Measurements from ENCODE around the gene VPS33B.
"Not testable (repeated sequence)": the region's sequence is repeated elsewhere in the genome, so short reads cannot be mapped to it uniquely, and the experiment has no call there.

The VPS33B gene

DNA sequence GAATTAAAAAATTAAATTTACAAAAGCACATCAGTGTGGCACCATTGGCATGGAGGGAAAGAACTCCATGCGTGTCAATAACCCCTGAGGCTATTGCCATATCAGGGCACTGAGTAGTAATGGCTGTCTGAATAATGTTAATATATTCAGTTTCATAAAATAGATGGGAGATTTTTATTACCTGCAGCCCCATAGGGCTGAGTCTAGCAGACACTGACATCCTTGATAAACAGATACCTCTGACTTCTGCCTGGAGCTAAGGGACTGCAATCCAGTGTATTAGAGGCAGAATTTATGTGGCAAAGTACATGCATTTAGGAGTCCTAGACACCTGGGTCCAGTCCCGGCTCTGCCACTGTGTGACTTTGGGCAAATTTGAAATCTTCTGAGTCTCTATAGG is 38.8 kb upstream of the VPS33B start:
- no peak for DNase-seq (ENCODE audit: low read depth, low spot score)

GRCh38 chr15:91055548-91056331 is 33.3 kb upstream of the VPS33B start:
- Histone ChIP-seq H3K4me3 (peak overlapping the region; percentile 36; the same call in 1 of the 2 replicates), H3K9ac (ENCODE audit: insufficient read length) (no peak overlapping the region), H3K27ac (no peak overlapping the region), H3K36me3 (ENCODE audit: insufficient read depth, low read length) (no peaks in the 10 kb centered on the region), H3K9me3 (ENCODE audit: low read depth, low read length) (no peaks in the 10 kb centered on the region)
- TF ChIP-seq FOXP2 (optimal IDR thresholded peaks at IDR 0.05; ENCODE audit: control extremely low read depth, extremely low read length, insufficient read depth) = no peak
- no peak for TF ChIP-seq EZH2 (IDR thresholded peaks at IDR 0.05)
- no peak for TF ChIP-seq POLR2AphosphoS5 (IDR thresholded peaks at IDR 0.05; ENCODE audit: borderline replicate concordance, low read depth, low read length)
- DNase-seq (ENCODE audit: low read depth, low spot score) = no peak

More for the DNA sequence above, 38.8 kb upstream of the VPS33B start:
- Histone ChIP-seq H3K9me3 (ENCODE audit: low read depth, low read length) (no peaks in the 10 kb centered on the region), H3K27ac (no peak overlapping the region), H3K36me3 (ENCODE audit: insufficient read depth, low read length) (no peaks in the 10 kb centered on the region), H3K4me3 (no peak overlapping the region), H3K9ac (ENCODE audit: insufficient read length) (no peak overlapping the region)
- TF ChIP-seq POLR2AphosphoS5 (IDR thresholded peaks at IDR 0.05; ENCODE audit: borderline replicate concordance, low read depth, low read length) = no peak
- no peak for TF ChIP-seq EZH2 (IDR thresholded peaks at IDR 0.05)
- no peak for TF ChIP-seq FOXP2 (optimal IDR thresholded peaks at IDR 0.05; ENCODE audit: control extremely low read depth, extremely low read length, insufficient read depth)

GRCh38 chr15:91054816-91055215 is 32.4 kb upstream of the VPS33B start:
- Histone ChIP-seq H3K9ac (ENCODE audit: insufficient read length) (no peak overlapping the region), H3K9me3 (ENCODE audit: low read depth, low read length) (no peaks in the 10 kb centered on the region), H3K4me3 (no peak overlapping the region), H3K27ac (no peak overlapping the region), H3K36me3 (ENCODE audit: insufficient read depth, low read length) (no peaks in the 10 kb centered on the region)
- no peak for DNase-seq (ENCODE audit: low read depth, low spot score)
- no peak for TF ChIP-seq EZH2 (IDR thresholded peaks at IDR 0.05)
- TF ChIP-seq FOXP2 (optimal IDR thresholded peaks at IDR 0.05; ENCODE audit: control extremely low read depth, extremely low read length, insufficient read depth) = no peak
- no peak for TF ChIP-seq POLR2AphosphoS5 (IDR thresholded peaks at IDR 0.05; ENCODE audit: borderline replicate concordance, low read depth, low read length)

DNA sequence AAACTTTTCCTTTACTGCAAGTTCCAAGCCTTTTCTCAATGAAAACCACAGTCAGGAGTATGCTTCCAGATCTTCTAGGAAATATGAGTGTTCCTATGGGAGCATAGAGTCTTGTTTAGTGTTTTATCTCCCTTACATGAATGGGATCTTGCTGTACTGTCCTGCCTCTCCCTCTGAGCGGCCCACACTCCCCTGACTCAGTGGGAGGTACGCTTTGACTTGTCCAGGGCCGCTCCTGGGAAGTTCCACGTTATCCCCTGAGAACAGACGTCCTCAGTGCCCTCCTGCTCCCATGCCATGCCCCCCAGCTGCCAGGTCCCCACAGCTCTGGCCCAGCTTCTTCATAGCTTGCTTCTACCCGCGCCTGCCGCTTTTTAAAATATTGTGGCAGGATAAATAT is 28.9 kb upstream of the VPS33B start:
- no peak overlapping the region for H3K4me3 ChIP-seq
- no peaks in the 10 kb centered on the region for H3K36me3 ChIP-seq (ENCODE audit: insufficient read depth, low read length)
- DNase-seq (ENCODE audit: low read depth, low spot score) = no peak
- H3K27ac ChIP-seq = no peak overlapping the region
- H3K9me3 ChIP-seq (ENCODE audit: low read depth, low read length) = no peaks in the 10 kb centered on the region
- TF ChIP-seq EZH2 (IDR thresholded peaks at IDR 0.05) = no peak
- TF ChIP-seq FOXP2 (optimal IDR thresholded peaks at IDR 0.05; ENCODE audit: control extremely low read depth, extremely low read length, insufficient read depth) = no peak
- no peak for TF ChIP-seq POLR2AphosphoS5 (IDR thresholded peaks at IDR 0.05; ENCODE audit: borderline replicate concordance, low read depth, low read length)
- H3K9ac ChIP-seq (ENCODE audit: insufficient read length) = no peak overlapping the region

GRCh38 chr15:91050128-91050455 is 27.7 kb upstream of the VPS33B start:
- no peak overlapping the region for H3K4me3 ChIP-seq
- H3K9me3 ChIP-seq (ENCODE audit: low read depth, low read length) = no peaks in the 10 kb centered on the region
- no peak for TF ChIP-seq EZH2 (IDR thresholded peaks at IDR 0.05)
- TF ChIP-seq POLR2AphosphoS5 (IDR thresholded peaks at IDR 0.05; ENCODE audit: borderline replicate concordance, low read depth, low read length) = no peak
- no peak for TF ChIP-seq FOXP2 (optimal IDR thresholded peaks at IDR 0.05; ENCODE audit: control extremely low read depth, extremely low read length, insufficient read depth)
- no peak overlapping the region for H3K27ac ChIP-seq
- no peak for DNase-seq (ENCODE audit: low read depth, low spot score)
- no peaks in the 10 kb centered on the region for H3K36me3 ChIP-seq (ENCODE audit: insufficient read depth, low read length)
- H3K9ac ChIP-seq (ENCODE audit: insufficient read length) = no peak overlapping the region

GRCh38 chr15:91049378-91050127 is 27.2 kb upstream of the VPS33B start:
- no peak overlapping the region for H3K9ac ChIP-seq (ENCODE audit: insufficient read length)

GRCh38 chr15:91047545-91048199 is 25.3 kb upstream of the VPS33B start:
- DNase-seq (ENCODE audit: low read depth, low spot score) = no peak
- H3K9ac ChIP-seq (ENCODE audit: insufficient read length) = no peak overlapping the region
- TF ChIP-seq POLR2AphosphoS5 (IDR thresholded peaks at IDR 0.05; ENCODE audit: borderline replicate concordance, low read depth, low read length) (no peak), FOXP2 (optimal IDR thresholded peaks at IDR 0.05; ENCODE audit: control extremely low read depth, extremely low read length, insufficient read depth) (no peak), EZH2 (IDR thresholded peaks at IDR 0.05) (no peak)
- peak overlapping the region; percentile 67; the same call in 1 of the 2 replicates for H3K27ac ChIP-seq
- no peaks in the 10 kb centered on the region for H3K36me3 ChIP-seq (ENCODE audit: insufficient read depth, low read length)
- peak overlapping the region; percentile 33; the same call in 1 of the 2 replicates for H3K4me3 ChIP-seq
- no peaks in the 10 kb centered on the region for H3K9me3 ChIP-seq (ENCODE audit: low read depth, low read length)

More at GRCh38 chr15:91049378-91050127, 27.2 kb upstream of the VPS33B start:
- Histone ChIP-seq H3K27ac (no peak overlapping the region), H3K4me3 (no peak overlapping the region), H3K36me3 (ENCODE audit: insufficient read depth, low read length) (no peaks in the 10 kb centered on the region), H3K9me3 (ENCODE audit: low read depth, low read length) (no peaks in the 10 kb centered on the region)
- DNase-seq (ENCODE audit: low read depth, low spot score) = no peak
- TF ChIP-seq EZH2 (IDR thresholded peaks at IDR 0.05) (no peak), FOXP2 (optimal IDR thresholded peaks at IDR 0.05; ENCODE audit: control extremely low read depth, extremely low read length, insufficient read depth) (no peak), POLR2AphosphoS5 (IDR thresholded peaks at IDR 0.05; ENCODE audit: borderline replicate concordance, low read depth, low read length) (no peak)

- not testable (repeated sequence) for DNase-seq (ENCODE audit: low read depth, low spot score); H3K27ac ChIP-seq; H3K9me3 ChIP-seq (ENCODE audit: low read depth, low read length); H3K4me3 ChIP-seq; H3K9ac ChIP-seq (ENCODE audit: insufficient read length); H3K36me3 ChIP-seq (ENCODE audit: insufficient read depth, low read length)
Observed at GRCh38 chr15:91046056-91046455, 23.7 kb upstream of the VPS33B start.

Measured in SK-N-MC (cell line).